ENCODE data around the gene S100A9. TPM values are rescaled to one million over a fixed set of nuclear protein-coding genes. Genes with fewer than 3 reads are reported as not detected.
A peak's percentile ranks its signal among the peaks of the same experiment; 100 is the strongest.

The S100A9 gene
- total and polyA plus RNA-seq, 2 donors: 281 to 1,119 TPM

DNA sequence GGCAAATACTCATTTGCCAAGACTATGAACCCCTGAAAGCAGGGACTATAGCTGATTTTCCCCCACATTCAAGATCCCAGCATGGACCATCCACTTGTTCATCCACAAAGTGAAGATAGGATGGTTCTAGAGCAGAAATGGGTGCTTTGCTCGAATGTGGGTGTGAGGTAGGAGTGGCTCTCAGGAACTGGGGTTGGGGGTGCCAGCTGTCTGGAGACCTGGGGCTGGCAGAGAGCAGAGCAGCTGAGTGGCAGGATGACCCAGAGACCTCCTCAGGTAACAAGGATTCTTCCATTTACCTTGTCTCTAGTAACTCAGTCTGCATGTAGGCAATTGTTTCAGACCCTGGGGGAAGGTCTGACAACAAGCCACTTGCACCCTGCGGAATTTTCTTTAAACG is 6.0 kb downstream of the S100A9 start:
- Histone ChIP-seq H3K27ac (ENCODE audit: low read depth in 1 of 2, low read length in 1 of 2) (no peak overlapping the region), H3K36me3 (ENCODE audit: control insufficient read depth in 2 of 2, insufficient read depth in 2 of 2, low read length in 1 of 2) (no peaks in the 10 kb centered on the region), H3K4me1 (ENCODE audit: control insufficient read depth in 2 of 2, insufficient read depth in 2 of 2, low read length in 2 of 2) (peaks cover 0 to 20% of the 10 kb centered on the region in 2 donors), H3K4me3 (ENCODE audit: low read length in 2 of 2) (no peak overlapping the region), H3K27me3 (ENCODE audit: control insufficient read depth in 2 of 2, insufficient read depth in 1 of 2, low read length in 1 of 2) (no peaks in the 10 kb centered on the region), H3K9me3 (ENCODE audit: control insufficient read depth in 2 of 2, insufficient read depth in 1 of 2, low read length in 1 of 2) (no peaks in the 10 kb centered on the region)
- WGBS: 93% methylated on average over 3 of the region's 3 CpGs
- no peak for DNase-seq (ENCODE audit: low read depth in 6 of 9, low spot score in 9 of 9)

DNA sequence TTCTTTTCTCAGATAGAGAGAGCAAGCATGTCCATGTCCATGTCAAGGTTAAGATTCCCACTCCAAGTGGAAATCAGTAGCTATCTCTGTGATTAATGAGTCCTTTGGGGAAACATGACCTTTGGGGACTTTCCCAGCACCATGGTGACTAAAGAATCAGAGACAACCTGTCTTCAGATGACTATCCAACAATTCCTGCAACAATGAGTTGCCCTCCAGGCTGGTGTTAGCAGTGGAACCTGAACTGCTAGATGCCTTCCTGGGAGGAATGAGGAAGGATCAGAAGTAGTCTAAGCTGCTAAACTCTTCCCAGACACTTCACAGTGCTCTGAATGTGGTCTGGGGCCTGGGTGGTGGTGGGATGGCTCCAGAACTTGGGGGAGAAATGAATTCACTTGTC is 6.5 kb downstream of the S100A9 start:
- Histone ChIP-seq H3K4me3 (ENCODE audit: low read length in 2 of 2) (no peak overlapping the region), H3K4me1 (ENCODE audit: control insufficient read depth in 2 of 2, insufficient read depth in 2 of 2, low read length in 2 of 2) (peaks cover 0 to 20% of the 10 kb centered on the region in 2 donors), H3K36me3 (ENCODE audit: control insufficient read depth in 2 of 2, insufficient read depth in 2 of 2, low read length in 1 of 2) (no peaks in the 10 kb centered on the region), H3K9me3 (ENCODE audit: control insufficient read depth in 2 of 2, insufficient read depth in 1 of 2, low read length in 1 of 2) (no peaks in the 10 kb centered on the region), H3K27ac (ENCODE audit: low read depth in 1 of 2, low read length in 1 of 2) (peak overlapping the region in 1 of 2 donors; percentile 57), H3K27me3 (ENCODE audit: control insufficient read depth in 2 of 2, insufficient read depth in 1 of 2, low read length in 1 of 2) (no peaks in the 10 kb centered on the region)
- DNase-seq (ENCODE audit: low read depth in 6 of 9, low spot score in 9 of 9): no peak

DNA sequence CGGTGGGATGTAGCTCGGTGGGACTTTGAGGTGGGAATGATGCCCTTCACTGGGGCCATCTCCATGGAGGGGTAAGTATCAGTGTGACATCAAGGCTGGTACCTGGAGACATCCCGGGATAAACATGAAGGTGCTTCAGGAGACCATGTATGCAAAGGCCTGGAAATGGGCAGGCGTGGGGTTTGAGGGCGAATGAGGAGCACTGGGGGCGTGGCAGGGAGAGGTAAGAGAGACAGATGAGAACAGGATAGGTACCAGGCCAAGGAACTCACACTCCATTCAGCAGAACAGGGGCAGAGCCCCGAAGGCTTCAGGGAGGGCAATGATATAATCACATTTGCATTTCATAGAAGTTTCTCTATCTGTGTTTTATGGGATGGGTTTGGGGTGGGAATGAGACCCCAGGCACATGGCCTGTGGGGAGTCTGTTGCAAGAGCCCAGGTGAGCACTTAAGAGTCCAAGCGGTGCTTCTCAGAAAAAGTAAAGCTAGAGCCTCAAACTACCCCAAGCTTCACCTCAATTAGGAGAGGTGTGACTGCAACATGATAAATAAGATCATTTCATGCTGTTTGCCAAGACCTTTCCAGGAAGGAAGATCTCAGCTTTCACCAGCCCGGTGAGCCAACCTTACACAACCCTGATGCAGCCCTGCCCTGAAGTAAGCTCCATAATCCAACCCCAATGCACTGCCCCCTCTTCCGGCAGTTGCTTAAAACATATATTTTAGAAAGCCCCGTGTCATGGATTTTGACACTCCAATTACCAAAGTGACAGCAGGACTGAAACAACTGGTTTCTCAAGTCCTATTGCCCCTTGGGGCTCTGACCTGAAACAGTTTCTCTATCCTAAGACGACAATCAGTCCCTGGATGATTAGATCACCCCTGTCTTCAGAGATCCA is 7.4 kb downstream of the S100A9 start:
- 89% methylated on average over 12 of the region's 12 CpGs for WGBS
- Histone ChIP-seq H3K4me3 (ENCODE audit: low read length in 2 of 2) (no peak overlapping the region), H3K9me3 (ENCODE audit: control insufficient read depth in 2 of 2, insufficient read depth in 1 of 2, low read length in 1 of 2) (no peaks in the 10 kb centered on the region), H3K36me3 (ENCODE audit: control insufficient read depth in 2 of 2, insufficient read depth in 2 of 2, low read length in 1 of 2) (no peaks in the 10 kb centered on the region), H3K27ac (ENCODE audit: low read depth in 1 of 2, low read length in 1 of 2) (peak overlapping the region in 1 of 2 donors; percentile 68), H3K27me3 (ENCODE audit: control insufficient read depth in 2 of 2, insufficient read depth in 1 of 2, low read length in 1 of 2) (no peaks in the 10 kb centered on the region), H3K4me1 (ENCODE audit: control insufficient read depth in 2 of 2, insufficient read depth in 2 of 2, low read length in 2 of 2) (peaks cover 0 to 20% of the 10 kb centered on the region in 2 donors)
- peak in 1 of 9 donors; percentile 37 for DNase-seq (ENCODE audit: low read depth in 6 of 9, low spot score in 9 of 9)

DNA sequence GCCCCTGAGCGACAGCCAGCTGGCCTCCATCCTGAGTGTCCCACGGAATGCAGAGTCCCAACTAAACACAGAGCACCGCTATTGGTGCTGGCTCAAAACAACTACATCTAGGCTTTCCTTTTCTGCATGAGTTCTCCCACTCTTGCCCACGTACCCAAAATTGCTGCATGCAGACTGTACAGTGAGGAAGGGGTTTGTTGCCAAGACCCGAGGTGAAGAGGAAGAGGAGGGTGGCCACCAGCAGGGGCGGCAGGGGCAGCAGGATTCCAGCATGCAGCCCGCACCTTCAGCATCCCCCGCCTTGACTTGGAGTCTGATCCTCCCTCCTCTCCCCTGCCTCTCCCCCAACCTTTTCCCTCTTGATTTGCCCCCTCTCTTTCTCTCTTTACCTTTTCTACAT is 8.0 kb downstream of the S100A9 start:
- no peak for DNase-seq (ENCODE audit: low read depth in 6 of 9, low spot score in 9 of 9)
- Histone ChIP-seq H3K27me3 (ENCODE audit: control insufficient read depth in 2 of 2, insufficient read depth in 1 of 2, low read length in 1 of 2) (no peaks in the 10 kb centered on the region), H3K27ac (ENCODE audit: low read depth in 1 of 2, low read length in 1 of 2) (peak overlapping the region; percentile 61 to 68), H3K4me3 (ENCODE audit: low read length in 2 of 2) (no peak overlapping the region), H3K9me3 (ENCODE audit: control insufficient read depth in 2 of 2, insufficient read depth in 1 of 2, low read length in 1 of 2) (no peaks in the 10 kb centered on the region), H3K36me3 (ENCODE audit: control insufficient read depth in 2 of 2, insufficient read depth in 2 of 2, low read length in 1 of 2) (no peaks in the 10 kb centered on the region), H3K4me1 (ENCODE audit: control insufficient read depth in 2 of 2, insufficient read depth in 2 of 2, low read length in 2 of 2) (peaks cover 0 to 20% of the 10 kb centered on the region in 2 donors)
- WGBS: 92% methylated on average over 8 of the region's 8 CpGs

DNA sequence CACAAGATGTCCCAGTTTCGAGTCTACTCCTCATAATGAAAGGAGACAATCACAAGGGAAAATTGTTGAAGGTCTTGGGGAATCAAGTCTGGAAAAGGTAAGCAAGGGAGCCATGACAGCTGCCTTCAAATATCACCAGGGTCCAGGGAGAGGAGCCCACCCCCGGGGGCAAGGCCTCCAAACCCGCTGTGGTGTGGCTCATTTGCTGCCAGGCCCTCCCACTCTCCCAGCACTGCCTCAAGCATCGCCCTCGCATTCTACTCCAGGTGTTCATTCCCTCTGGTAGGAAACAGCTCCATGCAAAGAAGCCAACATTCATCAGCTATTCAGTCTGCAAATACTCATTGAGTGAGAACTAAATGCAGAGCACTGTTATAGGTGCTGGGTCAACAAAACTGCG is 8.6 kb downstream of the S100A9 start:
- H3K36me3 ChIP-seq (ENCODE audit: control insufficient read depth in 2 of 2, insufficient read depth in 2 of 2, low read length in 1 of 2): no peaks in the 10 kb centered on the region
- H3K9me3 ChIP-seq (ENCODE audit: control insufficient read depth in 2 of 2, insufficient read depth in 1 of 2, low read length in 1 of 2): no peaks in the 10 kb centered on the region
- H3K4me1 ChIP-seq (ENCODE audit: control insufficient read depth in 2 of 2, insufficient read depth in 2 of 2, low read length in 2 of 2): peaks cover 0 to 20% of the 10 kb centered on the region in 2 donors
- 89% methylated on average over 6 of the region's 6 CpGs for WGBS
- no peak overlapping the region for H3K4me3 ChIP-seq (ENCODE audit: low read length in 2 of 2)
- no peak for DNase-seq (ENCODE audit: low read depth in 6 of 9, low spot score in 9 of 9)
- no peaks in the 10 kb centered on the region for H3K27me3 ChIP-seq (ENCODE audit: control insufficient read depth in 2 of 2, insufficient read depth in 1 of 2, low read length in 1 of 2)
- no peak overlapping the region for H3K27ac ChIP-seq (ENCODE audit: low read depth in 1 of 2, low read length in 1 of 2)

DNA sequence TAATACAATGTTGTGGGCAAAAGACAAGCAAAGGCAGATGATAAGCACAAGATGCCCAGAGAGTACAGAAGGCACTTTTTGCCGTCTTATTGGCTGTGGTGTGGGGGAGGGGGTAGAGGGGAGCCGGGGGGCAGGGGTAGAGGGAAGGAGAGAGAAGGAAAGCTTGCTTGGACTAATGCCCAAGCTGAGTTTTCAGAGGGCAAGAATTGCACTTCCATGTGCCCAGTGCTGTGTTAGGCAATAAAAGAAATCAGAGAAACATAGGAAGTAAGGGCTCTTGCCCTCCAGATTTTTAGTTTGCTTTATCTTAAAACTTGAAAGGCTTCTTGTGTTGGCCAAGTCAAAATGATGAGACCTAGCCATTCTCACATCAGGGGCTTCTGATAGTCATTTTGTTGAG is 9.4 kb downstream of the S100A9 start:
- no peak for DNase-seq (ENCODE audit: low read depth in 6 of 9, low spot score in 9 of 9)
- Histone ChIP-seq H3K27me3 (ENCODE audit: control insufficient read depth in 2 of 2, insufficient read depth in 1 of 2, low read length in 1 of 2) (no peaks in the 10 kb centered on the region), H3K36me3 (ENCODE audit: control insufficient read depth in 2 of 2, insufficient read depth in 2 of 2, low read length in 1 of 2) (no peaks in the 10 kb centered on the region), H3K9me3 (ENCODE audit: control insufficient read depth in 2 of 2, insufficient read depth in 1 of 2, low read length in 1 of 2) (no peaks in the 10 kb centered on the region), H3K4me1 (ENCODE audit: control insufficient read depth in 2 of 2, insufficient read depth in 2 of 2, low read length in 2 of 2) (peaks cover 0 to 20% of the 10 kb centered on the region in 2 donors), H3K4me3 (ENCODE audit: low read length in 2 of 2) (no peak overlapping the region), H3K27ac (ENCODE audit: low read depth in 1 of 2, low read length in 1 of 2) (no peak overlapping the region)
- 94% methylated on average over 2 of the region's 2 CpGs for WGBS

DNA sequence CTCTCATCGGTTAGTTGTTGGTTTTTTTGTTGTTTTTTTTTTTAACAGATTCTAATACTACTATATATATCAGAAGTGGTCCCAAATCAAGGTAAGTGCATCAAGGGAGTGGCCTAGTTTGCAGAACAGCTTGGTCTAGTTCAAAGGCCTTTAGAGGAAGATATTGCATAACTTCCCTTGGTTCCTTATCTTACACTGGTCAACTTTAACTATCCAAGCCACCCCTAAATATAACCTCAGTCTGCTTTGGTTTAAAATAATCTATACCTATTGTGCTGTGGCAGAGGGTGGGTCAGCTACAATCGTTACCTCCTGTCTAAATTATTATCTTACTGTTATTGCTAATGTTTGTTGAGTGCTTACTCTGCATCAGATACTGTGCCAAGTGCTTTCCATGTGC is 10.8 kb downstream of the S100A9 start:
- Histone ChIP-seq H3K36me3 (ENCODE audit: control insufficient read depth in 2 of 2, insufficient read depth in 2 of 2, low read length in 1 of 2) (no peaks in the 10 kb centered on the region), H3K27me3 (ENCODE audit: control insufficient read depth in 2 of 2, insufficient read depth in 1 of 2, low read length in 1 of 2) (no peaks in the 10 kb centered on the region), H3K9me3 (ENCODE audit: control insufficient read depth in 2 of 2, insufficient read depth in 1 of 2, low read length in 1 of 2) (no peaks in the 10 kb centered on the region), H3K4me1 (ENCODE audit: control insufficient read depth in 2 of 2, insufficient read depth in 2 of 2, low read length in 2 of 2) (peaks cover 0 to 15% of the 10 kb centered on the region in 2 donors), H3K4me3 (ENCODE audit: low read length in 2 of 2) (no peak overlapping the region), H3K27ac (ENCODE audit: low read depth in 1 of 2, low read length in 1 of 2) (no peak overlapping the region)
- DNase-seq (ENCODE audit: low read depth in 6 of 9, low spot score in 9 of 9): no peak
- WGBS: 82% methylated on average over 2 of the region's 2 CpGs

DNA sequence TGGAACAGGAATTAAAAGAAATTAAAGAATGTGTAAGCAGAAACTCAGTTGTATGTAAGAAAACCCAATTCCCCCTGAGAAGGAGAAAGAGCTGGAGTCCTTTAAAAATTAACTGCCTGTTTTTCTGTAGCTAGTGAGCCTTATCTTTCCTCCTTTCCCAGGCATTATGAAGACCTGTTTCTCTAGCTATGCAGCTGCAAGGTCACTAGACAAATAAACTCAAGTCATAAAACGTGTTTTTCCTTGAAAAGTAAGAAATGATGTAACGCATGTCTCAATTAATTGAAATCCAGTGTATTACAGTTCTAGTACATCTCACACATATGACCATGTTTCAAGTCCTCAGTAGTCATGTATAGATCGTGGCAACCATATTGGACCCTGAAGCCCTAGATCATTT is 12.5 kb downstream of the S100A9 start:
- 93% methylated on average over 3 of the region's 3 CpGs for WGBS
- H3K4me1 ChIP-seq (ENCODE audit: control insufficient read depth in 2 of 2, insufficient read depth in 2 of 2, low read length in 2 of 2): peaks cover 0 to 3% of the 10 kb centered on the region in 2 donors
- H3K36me3 ChIP-seq (ENCODE audit: control insufficient read depth in 2 of 2, insufficient read depth in 2 of 2, low read length in 1 of 2): no peaks in the 10 kb centered on the region
- H3K27ac ChIP-seq (ENCODE audit: low read depth in 1 of 2, low read length in 1 of 2): no peak overlapping the region
- H3K9me3 ChIP-seq (ENCODE audit: control insufficient read depth in 2 of 2, insufficient read depth in 1 of 2, low read length in 1 of 2): no peaks in the 10 kb centered on the region
- H3K4me3 ChIP-seq (ENCODE audit: low read length in 2 of 2): no peak overlapping the region
- H3K27me3 ChIP-seq (ENCODE audit: control insufficient read depth in 2 of 2, insufficient read depth in 1 of 2, low read length in 1 of 2): no peaks in the 10 kb centered on the region
- DNase-seq (ENCODE audit: low read depth in 6 of 9, low spot score in 9 of 9): no peak

DNA sequence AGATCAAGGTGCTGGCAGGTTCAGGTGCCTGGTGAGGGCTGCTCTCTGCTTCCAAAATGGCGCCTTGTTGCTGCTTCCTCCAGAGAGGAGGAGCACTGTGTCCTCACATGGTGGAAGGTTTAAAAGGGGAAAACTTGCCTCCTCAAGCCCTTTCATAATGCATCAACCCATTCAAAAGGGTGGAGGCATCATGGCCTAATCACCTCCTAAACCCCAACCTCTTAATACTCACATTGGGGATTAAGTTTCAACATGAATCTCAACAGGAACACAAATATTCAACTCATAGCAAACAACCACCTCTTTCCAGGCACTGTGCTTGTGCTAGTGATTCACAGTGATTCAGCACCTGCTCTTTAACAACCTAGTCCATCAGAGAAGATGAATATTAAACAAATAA is 13.6 kb downstream of the S100A9 start:
- Histone ChIP-seq H3K9me3 (ENCODE audit: control insufficient read depth in 2 of 2, insufficient read depth in 1 of 2, low read length in 1 of 2) (no peaks in the 10 kb centered on the region), H3K27me3 (ENCODE audit: control insufficient read depth in 2 of 2, insufficient read depth in 1 of 2, low read length in 1 of 2) (no peaks in the 10 kb centered on the region), H3K4me3 (ENCODE audit: low read length in 2 of 2) (no peak overlapping the region), H3K27ac (ENCODE audit: low read depth in 1 of 2, low read length in 1 of 2) (no peak overlapping the region), H3K36me3 (ENCODE audit: control insufficient read depth in 2 of 2, insufficient read depth in 2 of 2, low read length in 1 of 2) (no peaks in the 10 kb centered on the region), H3K4me1 (ENCODE audit: control insufficient read depth in 2 of 2, insufficient read depth in 2 of 2, low read length in 2 of 2) (no peaks in the 10 kb centered on the region)
- DNase-seq (ENCODE audit: low read depth in 6 of 9, low spot score in 9 of 9): no peak
- WGBS: 95% methylated on average over 1 of the region's 1 CpG

All from thymus (tissue), 11 donors.